BE2C (cell line): ENCODE measurements around the gene CACNA2D2.

Source experiments
- DNase-seq: peaks from one replicate; pipeline ENCODE4 v3.0.0-alpha.2; 2020
- H3K27me3 ChIP-seq: fragments of 250-450 bp; sonication (Bioruptor Pico); 2 replicates; pipeline ENCODE4 v1.5.1; 2020; ENCODE audit warnings: mild to moderate bottlenecking
- H3K36me3 ChIP-seq: fragments of 250-450 bp; sonication (Bioruptor Pico); 2 replicates; pipeline ENCODE4 v1.5.1; 2020; ENCODE audit warnings: mild to moderate bottlenecking
- H3K4me1 ChIP-seq: fragments of 250-450 bp; sonication (Bioruptor Pico); 2 replicates; pipeline ENCODE4 v1.5.1; 2020
- H3K4me3 ChIP-seq: 2 replicates; pipeline ENCODE4 v1.5.1; 2011; ENCODE audit warnings: low read depth, low read length
- H3K9me3 ChIP-seq: fragments of 250-450 bp; sonication (Bioruptor Pico); 2 replicates; pipeline ENCODE4 v1.5.1; 2020
- CTCF ChIP-seq: IDR thresholded peaks from 2 replicates; pipeline ENCODE4 v1.5.1; 2012; ENCODE audit warnings: mild to moderate bottlenecking, low read depth, low read length

The CACNA2D2 gene

GRCh38 chr3:50430191-50430590 lies 73.2 kb downstream of the CACNA2D2 start:
- Histone ChIP-seq H3K4me3 (no peak overlapping the region), H3K9me3 (no peaks in the 10 kb centered on the region), H3K27me3 (no peaks in the 10 kb centered on the region), H3K36me3 (no peaks in the 10 kb centered on the region), H3K4me1 (peaks cover 50% of the 10 kb centered on the region)
- DNase-seq: no peak
- no peak for TF ChIP-seq CTCF

GRCh38 chr3:50428007-50428633 lies 75.3 kb downstream of the CACNA2D2 start:
- DNase-seq: peak; percentile 86
- no peaks in the 10 kb centered on the region for H3K27me3 ChIP-seq
- peak; percentile 50 for TF ChIP-seq CTCF
- no peaks in the 10 kb centered on the region for H3K36me3 ChIP-seq
- H3K4me1 ChIP-seq: peaks cover 45% of the 10 kb centered on the region
- no peak overlapping the region for H3K4me3 ChIP-seq
- H3K9me3 ChIP-seq: no peaks in the 10 kb centered on the region

- H3K4me3 ChIP-seq: no peak overlapping the region
- no peaks in the 10 kb centered on the region for H3K27me3 ChIP-seq
- no peaks in the 10 kb centered on the region for H3K9me3 ChIP-seq
- no peak for TF ChIP-seq CTCF
- peaks cover 42% of the 10 kb centered on the region for H3K4me1 ChIP-seq
- H3K36me3 ChIP-seq: no peaks in the 10 kb centered on the region
- DNase-seq: no peak
Measured at GRCh38 chr3:50427217-50427616, 76.2 kb downstream of the CACNA2D2 start.

- no peak for DNase-seq
- no peaks in the 10 kb centered on the region for H3K36me3 ChIP-seq
- H3K27me3 ChIP-seq: no peaks in the 10 kb centered on the region
- H3K4me3 ChIP-seq: no peak overlapping the region
- peaks cover 37% of the 10 kb centered on the region for H3K4me1 ChIP-seq
- no peak for TF ChIP-seq CTCF
- no peaks in the 10 kb centered on the region for H3K9me3 ChIP-seq
Measured at GRCh38 chr3:50425911-50426310, 77.5 kb downstream of the CACNA2D2 start.

- Histone ChIP-seq H3K9me3 (no peaks in the 10 kb centered on the region), H3K4me3 (no peak overlapping the region), H3K36me3 (no peaks in the 10 kb centered on the region), H3K4me1 (peaks cover 23% of the 10 kb centered on the region), H3K27me3 (no peaks in the 10 kb centered on the region)
- TF ChIP-seq CTCF: no peak
- DNase-seq: no peak
Measured at GRCh38 chr3:50423543-50423942, 79.9 kb downstream of the CACNA2D2 start.

- Histone ChIP-seq H3K36me3 (no peaks in the 10 kb centered on the region), H3K9me3 (no peaks in the 10 kb centered on the region), H3K4me3 (no peak overlapping the region), H3K27me3 (no peaks in the 10 kb centered on the region), H3K4me1 (peaks cover 12% of the 10 kb centered on the region)
- TF ChIP-seq CTCF: no peak
- DNase-seq: no peak
Measured at GRCh38 chr3:50422153-50422552, 81.3 kb downstream of the CACNA2D2 start.
